Ovary (tissue), 9 donors: ENCODE measurements around the gene KDM2B. TPM values are rescaled to one million over a fixed set of nuclear protein-coding genes. Genes with fewer than 3 reads are reported as not detected.

Experiments used
- DNase-seq, 5 donors: peaks; one replicate each; pipeline ENCODE4 v3.0.0-alpha.2; 2019 to 2020
- H3K27ac ChIP-seq, 2 donors: fragments of 200-600 bp; one replicate each; pipeline versions ENCODE4 v1.5.1 to v1.8.0; 2019 to 2022
- H3K27me3 ChIP-seq: fragments of 200-600 bp; one replicate; pipeline ENCODE4 v1.8.0; 2022
- H3K36me3 ChIP-seq: fragments of 200-600 bp; sonication (generic); one replicate; pipeline ENCODE4 v1.5.1; 2019
- H3K4me1 ChIP-seq: one replicate; pipeline ENCODE4 v1.8.1; 2013; ENCODE audit warnings: mild to moderate bottlenecking, moderate library complexity; ENCODE audit not compliant: insufficient read depth
- H3K4me3 ChIP-seq: fragments of 200-600 bp; sonication (generic); one replicate; pipeline ENCODE4 v1.5.1; 2017
- H3K9me3 ChIP-seq, 2 donors: fragments of 200-600 bp in 1 of 2; sonication (generic) in 1 of 2; one replicate each; pipeline versions ENCODE4 v1.5.1 to v1.8.1; 2013 to 2019; ENCODE audit warnings: mild to moderate bottlenecking in 1 of 2, moderate library complexity in 1 of 2
- EP300 ChIP-seq: sonication (generic); formaldehyde crosslinking; IDR thresholded peaks from one replicate; pipeline ENCODE4 v1.6.1; 2017; ENCODE audit warnings: antibody characterized with exemption
- POLR2A ChIP-seq: fragments of 450-650 bp; IDR thresholded peaks from one replicate; pipeline ENCODE4 v1.6.1; 2017; ENCODE audit warnings: antibody characterized with exemption, mild to moderate bottlenecking, moderate library complexity
- WGBS, 3 donors: extraction: QIAGEN DNeasy Blood & Tissue Kit in 1 of 3; methylation state at CpG; one replicate each; pipeline versions ENCODE4 v1.1.5 to v1.1.7; 2013 to 2017; 5-methylcytosine and 5-hydroxymethylcytosine counted together
- intact Hi-C, 4 donors: fragments of 100-400 bp; cut with DNase I; formaldehyde crosslinking; loops; one replicate each; pipeline versions ENCODE4 v1.11.0 to v1.15.1; 2022 to 2023
- polyA plus RNA-seq, 2 donors: library from polyadenylated mRNA; stranded (reverse); fragments of 200-250 nt in 1 of 2; fragments of 350-450 nt in 1 of 2; fragmentation: Illumina TruSeq in 1 of 2; extraction: RNeasy Lipid Tissue Mini Kit (QIAGEN cat#74804) in 1 of 2; gene quantifications; one replicate each; pipeline ENCODE4 v1.2.3, GENCODE V29; 2013 to 2014
- total RNA-seq, 7 donors: library from RNA; depleted of rRNA in 2 of 7; stranded (reverse); fragments of >200 nt in 2 of 7; fragmentation: NEBNext Ultra II Directional in 3 of 7; extraction: Animal tissue kit (Norgen Biotek cat#: 25700) in 3 of 7; gene quantifications; one replicate each; pipeline versions ENCODE4 v1.1.0 to v1.2.4, GENCODE V29; 2016 to 2023
- TF ChIP-seq, protein P1 (sequence below), 3 donors: fragments of 450-650 bp in 2 of 3; fragments of 200-600 bp in 1 of 3; IDR thresholded peaks; one replicate each; pipeline versions ENCODE4 v1.5.1 to v1.8.0; 2016 to 2022; ENCODE audit warnings: antibody characterized with exemption in 3 of 3, mild to moderate bottlenecking in 1 of 3
- donor health status: DM: no; HTN: no; CAD: no; lungs with moderate emphysema.
- donor health status: DM: no; HTN: no; CAD: no.
- donor health status: Bipolar disorder and iron deficiency.
- donor health status: DM: yes; HTN: yes; CAD: no.
- donor health status: DM: no; HTN: no; CAD: no.
- donor health status: DM: yes; HTN: yes; CAD: no.

The KDM2B gene
- total and polyA plus RNA-seq, 9 donors: 13.2 to 33.6 (median 23.4) TPM

DNA sequence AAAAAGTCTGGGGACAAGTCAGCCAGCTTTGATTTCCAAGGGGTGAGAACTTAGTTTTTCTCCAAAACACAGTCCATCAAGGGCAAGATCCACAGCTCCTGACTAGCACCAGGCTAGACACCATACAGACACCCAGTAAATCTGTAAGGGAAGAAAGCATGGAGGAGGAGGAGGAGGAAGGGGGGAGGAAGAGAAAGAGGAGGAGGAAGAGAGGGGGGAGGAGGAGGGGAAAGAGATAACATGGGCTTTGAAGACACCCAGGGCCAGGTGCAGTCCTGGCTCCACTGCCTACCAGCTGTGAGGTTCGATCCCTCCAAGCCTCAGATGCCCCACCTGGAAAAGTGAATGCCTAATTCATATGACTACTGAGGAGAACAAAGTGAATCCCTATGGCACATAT, 18.3 kb downstream of the KDM2B start:
- 74 to 84% (median 84%) methylated on average over 1 of the region's 1 CpG for WGBS, 3 donors
- no peak overlapping the region for H3K4me3 ChIP-seq
- no peaks in the 10 kb centered on the region for H3K27me3 ChIP-seq
- H3K4me1 ChIP-seq: no peaks in the 10 kb centered on the region
- intact Hi-C loops: no loop called here
- no peak overlapping the region for H3K27ac ChIP-seq
- no peaks in the 10 kb centered on the region for H3K36me3 ChIP-seq
- H3K9me3 ChIP-seq: no peaks in the 10 kb centered on the region
- DNase-seq: no peak
- TF ChIP-seq, protein P1, sequence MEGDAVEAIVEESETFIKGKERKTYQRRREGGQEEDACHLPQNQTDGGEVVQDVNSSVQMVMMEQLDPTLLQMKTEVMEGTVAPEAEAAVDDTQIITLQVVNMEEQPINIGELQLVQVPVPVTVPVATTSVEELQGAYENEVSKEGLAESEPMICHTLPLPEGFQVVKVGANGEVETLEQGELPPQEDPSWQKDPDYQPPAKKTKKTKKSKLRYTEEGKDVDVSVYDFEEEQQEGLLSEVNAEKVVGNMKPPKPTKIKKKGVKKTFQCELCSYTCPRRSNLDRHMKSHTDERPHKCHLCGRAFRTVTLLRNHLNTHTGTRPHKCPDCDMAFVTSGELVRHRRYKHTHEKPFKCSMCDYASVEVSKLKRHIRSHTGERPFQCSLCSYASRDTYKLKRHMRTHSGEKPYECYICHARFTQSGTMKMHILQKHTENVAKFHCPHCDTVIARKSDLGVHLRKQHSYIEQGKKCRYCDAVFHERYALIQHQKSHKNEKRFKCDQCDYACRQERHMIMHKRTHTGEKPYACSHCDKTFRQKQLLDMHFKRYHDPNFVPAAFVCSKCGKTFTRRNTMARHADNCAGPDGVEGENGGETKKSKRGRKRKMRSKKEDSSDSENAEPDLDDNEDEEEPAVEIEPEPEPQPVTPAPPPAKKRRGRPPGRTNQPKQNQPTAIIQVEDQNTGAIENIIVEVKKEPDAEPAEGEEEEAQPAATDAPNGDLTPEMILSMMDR (IDR thresholded peaks at IDR 0.05): no peak
- TF ChIP-seq POLR2A (no peak), EP300 (no peak)

DNA sequence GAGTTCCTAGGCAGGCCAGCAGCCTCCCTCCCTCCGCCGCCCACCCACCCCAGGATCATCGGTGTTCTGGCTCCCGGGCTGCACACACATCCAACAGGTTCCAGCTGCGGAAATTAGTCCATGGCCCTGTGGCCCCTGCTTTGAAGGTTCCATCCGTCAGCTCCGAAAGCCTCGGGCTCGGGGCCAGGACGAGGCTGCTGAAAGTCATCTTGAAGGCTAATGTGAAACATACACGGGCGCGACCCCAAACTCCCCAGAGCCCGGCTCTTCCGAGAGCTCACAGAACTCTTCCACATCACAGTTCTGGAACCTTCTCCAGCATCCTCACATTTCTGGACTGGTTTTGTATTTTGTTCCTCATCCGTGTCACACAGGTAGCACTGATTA, 19.8 kb downstream of the KDM2B start:
- WGBS, 3 donors: 63 to 75% (median 65%) methylated on average over 14 to 16 of the region's 16 CpGs

DNA sequence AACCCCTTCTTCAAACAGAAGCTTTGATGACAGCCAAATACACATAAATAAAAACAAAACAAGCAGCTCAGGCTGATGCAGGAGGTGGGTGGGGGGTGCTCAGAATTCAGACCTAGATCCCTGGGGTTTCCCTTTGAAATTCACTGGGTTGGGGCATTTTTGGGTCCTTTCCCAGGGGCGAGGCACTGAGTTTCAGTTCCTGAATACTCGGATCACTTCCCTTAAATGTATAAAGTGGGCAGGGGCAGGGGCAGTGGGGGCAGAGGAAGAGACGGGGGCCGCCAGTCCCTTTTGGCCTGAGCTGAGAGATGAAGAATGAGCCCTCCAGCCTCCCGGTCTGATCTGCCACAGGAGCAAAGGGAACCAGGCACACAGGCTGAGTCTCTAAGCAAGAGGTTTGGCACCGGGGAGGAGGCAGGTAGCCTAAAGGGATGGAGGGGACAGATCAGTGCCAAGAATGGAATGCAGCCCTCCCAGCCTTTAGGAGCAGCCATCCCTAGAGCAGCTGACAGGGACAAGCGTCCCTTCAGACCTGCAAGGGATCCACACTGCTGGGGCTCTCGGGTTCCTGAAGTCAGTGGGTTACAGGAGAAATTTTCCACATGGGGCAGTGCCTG, 20.3 kb downstream of the KDM2B start:
- Histone ChIP-seq H3K4me3 (no peak overlapping the region), H3K36me3 (no peaks in the 10 kb centered on the region), H3K9me3 (no peaks in the 10 kb centered on the region), H3K27ac (no peak overlapping the region), H3K27me3 (no peaks in the 10 kb centered on the region), H3K4me1 (no peaks in the 10 kb centered on the region)
- DNase-seq: no peak
- no peak for TF ChIP-seq POLR2A
- intact Hi-C loops: no loop called here
- WGBS, 3 donors: 81 to 86% (median 84%) methylated on average over 8 of the region's 8 CpGs

More for the DNA sequence above, 19.8 kb downstream of the KDM2B start:
- Histone ChIP-seq H3K4me3 (no peak overlapping the region), H3K27me3 (no peaks in the 10 kb centered on the region), H3K4me1 (no peaks in the 10 kb centered on the region), H3K9me3 (no peaks in the 10 kb centered on the region), H3K36me3 (no peaks in the 10 kb centered on the region), H3K27ac (no peak overlapping the region)
- intact Hi-C loops: no loop called here
- no peak for DNase-seq
- TF ChIP-seq POLR2A: no peak
- TF ChIP-seq, protein P1 (IDR thresholded peaks at IDR 0.05): no peak
- no peak for TF ChIP-seq EP300

DNA sequence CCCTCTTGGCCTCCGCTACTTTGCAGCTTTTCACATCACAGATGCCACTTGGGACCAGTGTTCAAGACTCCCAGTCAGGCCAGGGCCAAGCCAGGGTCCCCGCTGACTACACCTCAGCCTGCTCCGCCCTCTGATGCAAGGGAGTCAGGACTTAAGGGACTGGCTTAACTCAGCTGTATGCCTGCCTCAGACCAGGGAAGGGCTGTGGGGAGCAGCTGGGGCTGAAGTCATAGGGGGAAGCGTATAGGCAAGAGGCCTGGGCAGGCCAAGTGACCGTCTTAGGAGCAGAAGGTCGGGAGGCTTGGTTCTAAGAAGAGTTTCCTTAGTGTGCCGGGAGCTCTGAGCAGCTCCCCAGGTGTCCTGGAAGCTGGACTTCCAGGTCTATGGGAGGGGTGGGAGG, 21.9 kb downstream of the KDM2B start:
- intact Hi-C loops: loop anchor here in 2 of 4 donors (5.0 to 10.0 kb wide), 2 partner anchors 66 to 123 kb away; partner anchors contain the start of gene ORAI1 (in 1 of the 2)
- H3K27me3 ChIP-seq: no peaks in the 10 kb centered on the region
- no peak overlapping the region for H3K4me3 ChIP-seq
- TF ChIP-seq POLR2A: no peak
- no peak for TF ChIP-seq EP300
- TF ChIP-seq, protein P1 (IDR thresholded peaks at IDR 0.05): no peak
- 93 to 96% (median 95%) methylated on average over 7 of the region's 7 CpGs for WGBS, 3 donors
- H3K9me3 ChIP-seq: no peaks in the 10 kb centered on the region
- no peaks in the 10 kb centered on the region for H3K36me3 ChIP-seq
- no peaks in the 10 kb centered on the region for H3K4me1 ChIP-seq
- H3K27ac ChIP-seq: no peak overlapping the region
- no peak for DNase-seq

DNA sequence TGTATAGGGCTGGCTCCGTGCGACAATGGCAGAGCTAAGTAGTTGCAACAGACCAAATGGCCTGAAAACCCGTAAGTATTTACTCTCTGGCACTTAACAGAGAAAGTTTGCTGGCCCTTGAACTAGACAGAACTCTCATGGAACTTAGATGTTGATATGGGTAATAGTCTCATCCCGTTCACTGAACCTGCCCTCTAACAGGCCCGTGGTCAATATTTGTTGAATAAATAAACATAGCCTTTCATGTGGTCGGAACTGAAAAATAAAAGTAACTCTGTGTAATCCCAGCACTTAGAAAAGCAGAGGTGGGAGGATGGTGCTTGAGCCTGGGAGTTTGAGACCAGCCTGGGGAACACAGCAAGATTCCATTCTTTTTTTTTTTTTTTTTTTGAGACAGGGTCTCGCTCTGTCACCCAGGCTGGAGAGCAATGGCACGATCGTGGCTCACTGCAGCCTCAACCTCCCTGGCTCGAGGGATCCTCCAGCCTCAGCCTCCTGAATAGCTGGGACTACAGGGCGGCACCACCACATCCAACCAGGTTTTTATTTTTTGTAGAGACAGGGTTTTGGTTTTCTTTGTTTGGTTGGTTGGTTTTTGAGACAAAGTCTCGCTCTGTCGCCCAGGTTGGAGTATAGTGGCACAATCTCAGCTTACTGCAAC, 29.7 kb downstream of the KDM2B start:
- WGBS, 3 donors: 84 to 90% (median 88%) methylated on average over 13 of the region's 13 CpGs
- Histone ChIP-seq H3K4me3 (no peak overlapping the region), H3K27ac (no peak overlapping the region), H3K9me3 (no peaks in the 10 kb centered on the region), H3K36me3 (no peaks in the 10 kb centered on the region), H3K4me1 (no peaks in the 10 kb centered on the region), H3K27me3 (no peaks in the 10 kb centered on the region)
- TF ChIP-seq EP300 (no peak), POLR2A (no peak)
- TF ChIP-seq, protein P1 (IDR thresholded peaks at IDR 0.05): no peak
- no peak for DNase-seq
- intact Hi-C loops: loop anchor here in 3 of 4 donors (2.0 to 10.0 kb wide), 3 partner anchors 74 to 132 kb away; partner anchors contain the start of gene ORAI1 (in 1 of the 3)
